ENCODE results near the gene PPP3R1. TPM values are rescaled to one million over a fixed set of nuclear protein-coding genes. Genes with fewer than 3 reads are reported as not detected.

PPP3R1 gene
- total and polyA plus RNA-seq, 10 of the 15 experiments (the other 5 are each of a cell fraction or from before 2014, with no cell fraction given) = 1.5 to 61.0 (median 15.8) TPM

DNA sequence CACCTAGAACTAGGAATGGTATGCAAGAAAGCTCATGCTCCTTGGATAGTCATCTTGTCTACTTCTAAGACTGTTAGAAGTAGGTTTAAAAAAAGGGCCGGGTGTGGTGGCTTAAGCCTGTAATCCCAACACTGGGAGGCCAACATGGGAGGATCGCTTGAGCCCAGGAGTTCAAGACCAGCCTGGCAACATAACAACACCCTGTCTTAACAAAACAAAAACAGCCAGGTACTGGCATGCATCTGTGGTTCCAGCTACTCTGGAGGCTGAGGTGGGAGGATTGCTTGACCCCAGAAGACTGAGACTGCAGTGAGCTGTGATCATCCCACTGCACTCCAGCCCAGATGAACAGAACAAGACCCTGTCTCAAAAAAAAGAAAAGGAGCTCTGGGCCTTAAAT is 74.8 kb downstream of the PPP3R1 start (continued):
- TF ChIP-seq, protein P1, sequence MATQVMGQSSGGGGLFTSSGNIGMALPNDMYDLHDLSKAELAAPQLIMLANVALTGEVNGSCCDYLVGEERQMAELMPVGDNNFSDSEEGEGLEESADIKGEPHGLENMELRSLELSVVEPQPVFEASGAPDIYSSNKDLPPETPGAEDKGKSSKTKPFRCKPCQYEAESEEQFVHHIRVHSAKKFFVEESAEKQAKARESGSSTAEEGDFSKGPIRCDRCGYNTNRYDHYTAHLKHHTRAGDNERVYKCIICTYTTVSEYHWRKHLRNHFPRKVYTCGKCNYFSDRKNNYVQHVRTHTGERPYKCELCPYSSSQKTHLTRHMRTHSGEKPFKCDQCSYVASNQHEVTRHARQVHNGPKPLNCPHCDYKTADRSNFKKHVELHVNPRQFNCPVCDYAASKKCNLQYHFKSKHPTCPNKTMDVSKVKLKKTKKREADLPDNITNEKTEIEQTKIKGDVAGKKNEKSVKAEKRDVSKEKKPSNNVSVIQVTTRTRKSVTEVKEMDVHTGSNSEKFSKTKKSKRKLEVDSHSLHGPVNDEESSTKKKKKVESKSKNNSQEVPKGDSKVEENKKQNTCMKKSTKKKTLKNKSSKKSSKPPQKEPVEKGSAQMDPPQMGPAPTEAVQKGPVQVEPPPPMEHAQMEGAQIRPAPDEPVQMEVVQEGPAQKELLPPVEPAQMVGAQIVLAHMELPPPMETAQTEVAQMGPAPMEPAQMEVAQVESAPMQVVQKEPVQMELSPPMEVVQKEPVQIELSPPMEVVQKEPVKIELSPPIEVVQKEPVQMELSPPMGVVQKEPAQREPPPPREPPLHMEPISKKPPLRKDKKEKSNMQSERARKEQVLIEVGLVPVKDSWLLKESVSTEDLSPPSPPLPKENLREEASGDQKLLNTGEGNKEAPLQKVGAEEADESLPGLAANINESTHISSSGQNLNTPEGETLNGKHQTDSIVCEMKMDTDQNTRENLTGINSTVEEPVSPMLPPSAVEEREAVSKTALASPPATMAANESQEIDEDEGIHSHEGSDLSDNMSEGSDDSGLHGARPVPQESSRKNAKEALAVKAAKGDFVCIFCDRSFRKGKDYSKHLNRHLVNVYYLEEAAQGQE (IDR thresholded peaks at IDR 0.05; ENCODE audit: low read depth, low read length) = no peak

DNA sequence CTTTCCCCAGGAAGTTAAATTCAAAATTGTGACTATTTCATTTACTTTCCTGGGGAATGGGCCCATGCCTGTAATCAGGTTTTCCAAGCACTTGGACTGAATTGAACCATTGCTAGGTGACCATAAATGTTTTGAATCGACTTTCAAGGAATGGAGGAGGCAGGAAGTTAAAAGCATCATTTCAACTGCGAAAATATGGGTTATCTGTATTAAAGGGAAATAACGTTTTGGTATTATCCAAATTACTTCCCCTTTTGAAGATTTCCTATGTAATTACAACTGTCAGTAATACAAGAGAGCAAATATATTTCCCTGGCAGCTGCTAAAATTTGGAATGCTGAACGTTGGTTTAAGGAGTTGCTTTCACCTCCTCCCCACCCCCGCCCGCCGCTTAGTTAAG is 75.7 kb downstream of the PPP3R1 start:
- H3K4me2 ChIP-seq (ENCODE audit: control insufficient read depth, insufficient read depth) = no peak overlapping the region
- CTCF ChIA-PET = interaction anchor here (0.6 to 2.3 kb wide), 7 partner anchors 8 to 74 kb away, joined by 3 to 29 read pairs (median 3); a partner anchor contains a TSS
- H3K9ac ChIP-seq (ENCODE audit: control insufficient read depth, insufficient read depth, low read length) = no peak overlapping the region
- ATAC-seq = no peak
- H3K27me3 ChIP-seq (replicated peaks in 1 of 2; ENCODE audit: control insufficient read depth in 2 of 2, insufficient read depth in 2 of 2, low read length in 1 of 2) = no peaks in the 10 kb centered on the region
- in situ Hi-C loops (cut with MboI) (no loop called here), intact Hi-C loops (cut with micrococcal nuclease; ENCODE audit: unreplicated experiment) (no loop called here)
- no peak for DNase-seq (ENCODE audit: low read depth, low spot score)
- H2AFZ ChIP-seq (ENCODE audit: control insufficient read depth, low read depth, low read length) = no peak overlapping the region
- no TSS peak for BruUV-seq (replicated peaks)
- POLR2A ChIA-PET = no interaction called here
- H3K4me1 ChIP-seq (ENCODE audit: control insufficient read depth, insufficient read depth, low read length) = no peaks in the 10 kb centered on the region
- H4K20me1 ChIP-seq (ENCODE audit: control insufficient read depth, insufficient read depth) = no peaks in the 10 kb centered on the region
- no peaks in the 10 kb centered on the region for H3K9me3 ChIP-seq (replicated peaks; ENCODE audit: control insufficient read depth, insufficient read depth, low read length)
- H3K79me2 ChIP-seq (ENCODE audit: control insufficient read depth, insufficient read depth, low read length) = no peaks in the 10 kb centered on the region
- peaks cover 3 to 24% of the 10 kb centered on the region in 2 experiments for H3K36me3 ChIP-seq (ENCODE audit: control insufficient read depth in 2 of 2, insufficient read depth in 2 of 2, low read length in 1 of 2)
- RAD21 ChIA-PET (ENCODE audit: unreplicated experiment) = interaction anchor here (1.3 kb wide), 1 partner anchor 19 kb away, joined by 3 read pairs; no protein-coding TSS in a partner anchor
- no peak overlapping the region for H3K27ac ChIP-seq (ENCODE audit: control insufficient read depth, insufficient read depth)
- H3K4me3 ChIP-seq = no peak overlapping the region
- WGBS (ENCODE audit: insufficient coverage, insufficient replicate concordance, low lambda C conversion rate, missing lambda C conversion rate) = 60% methylated on average over 7 of the region's 7 CpGs
- SMC1A ChIA-PET (ENCODE audit: uncharacterized antibody, unreplicated experiment) = interaction anchor here (1.0 to 1.2 kb wide), 3 partner anchors 49 to 66 kb away, joined by 3 to 4 read pairs (median 3); no protein-coding TSS in a partner anchor
- no peak for FAIRE-seq
- no peak for TF ChIP-seq HDGF (IDR thresholded peaks at IDR 0.05)
- TF ChIP-seq, protein P2, sequence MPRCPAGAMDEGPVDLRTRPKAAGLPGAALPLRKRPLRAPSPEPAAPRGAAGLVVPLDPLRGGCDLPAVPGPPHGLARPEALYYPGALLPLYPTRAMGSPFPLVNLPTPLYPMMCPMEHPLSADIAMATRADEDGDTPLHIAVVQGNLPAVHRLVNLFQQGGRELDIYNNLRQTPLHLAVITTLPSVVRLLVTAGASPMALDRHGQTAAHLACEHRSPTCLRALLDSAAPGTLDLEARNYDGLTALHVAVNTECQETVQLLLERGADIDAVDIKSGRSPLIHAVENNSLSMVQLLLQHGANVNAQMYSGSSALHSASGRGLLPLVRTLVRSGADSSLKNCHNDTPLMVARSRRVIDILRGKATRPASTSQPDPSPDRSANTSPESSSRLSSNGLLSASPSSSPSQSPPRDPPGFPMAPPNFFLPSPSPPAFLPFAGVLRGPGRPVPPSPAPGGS (IDR thresholded peaks at IDR 0.05; ENCODE audit: borderline replicate concordance, insufficient read depth, low read depth, low read length, poor library complexity, severe bottlenecking) = no peak
- no peak for TF ChIP-seq NR2C2 (IDR thresholded peaks at IDR 0.05; ENCODE audit: borderline replicate concordance, control insufficient read depth, insufficient read length, low read depth)
- no peak for TF ChIP-seq FOXM1 (IDR thresholded peaks at IDR 0.05; ENCODE audit: low read depth, low read length)
- TF ChIP-seq MYC (IDR thresholded peaks at IDR 0.05; ENCODE audit: insufficient read depth, insufficient read length, insufficient replicate concordance, low read length, severe bottlenecking) = no peak
- TF ChIP-seq, protein P3, sequence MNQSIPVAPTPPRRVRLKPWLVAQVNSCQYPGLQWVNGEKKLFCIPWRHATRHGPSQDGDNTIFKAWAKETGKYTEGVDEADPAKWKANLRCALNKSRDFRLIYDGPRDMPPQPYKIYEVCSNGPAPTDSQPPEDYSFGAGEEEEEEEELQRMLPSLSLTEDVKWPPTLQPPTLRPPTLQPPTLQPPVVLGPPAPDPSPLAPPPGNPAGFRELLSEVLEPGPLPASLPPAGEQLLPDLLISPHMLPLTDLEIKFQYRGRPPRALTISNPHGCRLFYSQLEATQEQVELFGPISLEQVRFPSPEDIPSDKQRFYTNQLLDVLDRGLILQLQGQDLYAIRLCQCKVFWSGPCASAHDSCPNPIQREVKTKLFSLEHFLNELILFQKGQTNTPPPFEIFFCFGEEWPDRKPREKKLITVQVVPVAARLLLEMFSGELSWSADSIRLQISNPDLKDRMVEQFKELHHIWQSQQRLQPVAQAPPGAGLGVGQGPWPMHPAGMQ (IDR thresholded peaks at IDR 0.05; ENCODE audit: borderline replicate concordance) = no peak
- no peak for TF ChIP-seq ZSCAN29 (IDR thresholded peaks at IDR 0.05)
- TF ChIP-seq SREBF2 (IDR thresholded peaks at IDR 0.05; ENCODE audit: low read length) = no peak
- no peak for TF ChIP-seq ESRRA (IDR thresholded peaks at IDR 0.05; ENCODE audit: low read length)
- no peak for TF ChIP-seq ZNF274 (IDR thresholded peaks at IDR 0.05; ENCODE audit: insufficient read depth, insufficient read length)
- no peak for TF ChIP-seq CEBPB (IDR thresholded peaks at IDR 0.05; ENCODE audit: borderline replicate concordance in 1 of 2, low read depth in 2 of 2, low read length in 2 of 2)
- TF ChIP-seq EED (IDR thresholded peaks at IDR 0.05; ENCODE audit: low read depth) = no peak

Data from GM12878 (cell line).